ENCODE results near the gene SWI5.

GRCh38 chr9:128276574-128277270 lies 646 bp downstream of the SWI5 start:
- TF ChIP-seq CTCF (IDR thresholded peaks at IDR 0.05; ENCODE audit: low read depth, low read length, poor library complexity, severe bottlenecking): no peak
- no peak for TF ChIP-seq EZH2phosphoT487 (IDR thresholded peaks at IDR 0.05; ENCODE audit: borderline replicate concordance, low read length)

Data from DOHH2 (cell line).